ENCODE data around the gene PTPRQ. TPM values are rescaled to one million over a fixed set of nuclear protein-coding genes. Genes with fewer than 3 reads are reported as not detected.

Gene PTPRQ
- polyA plus RNA-seq, 4 donors, result not detected

DNA sequence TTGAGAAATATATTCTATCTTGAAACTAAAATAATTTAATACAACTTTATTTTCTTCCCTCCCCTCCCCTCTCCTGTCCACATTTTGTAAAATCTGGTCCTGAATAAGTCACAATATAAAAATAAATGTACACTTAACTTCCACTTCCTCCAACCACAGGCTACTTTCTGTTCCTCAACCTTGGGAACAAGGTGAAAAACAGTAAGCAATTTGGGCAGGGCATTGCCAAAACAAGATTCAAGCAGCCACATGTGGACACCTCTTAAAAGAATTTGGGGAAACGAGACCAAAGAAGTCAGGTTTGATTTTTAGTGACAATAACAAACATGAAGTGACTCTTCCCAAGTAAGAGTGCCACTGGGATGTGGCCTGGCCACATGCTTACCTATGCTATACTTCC, 115.7 kb downstream of the PTPRQ start:
- DNase-seq, result no peak
- FAIRE-seq, result no peak

DNA sequence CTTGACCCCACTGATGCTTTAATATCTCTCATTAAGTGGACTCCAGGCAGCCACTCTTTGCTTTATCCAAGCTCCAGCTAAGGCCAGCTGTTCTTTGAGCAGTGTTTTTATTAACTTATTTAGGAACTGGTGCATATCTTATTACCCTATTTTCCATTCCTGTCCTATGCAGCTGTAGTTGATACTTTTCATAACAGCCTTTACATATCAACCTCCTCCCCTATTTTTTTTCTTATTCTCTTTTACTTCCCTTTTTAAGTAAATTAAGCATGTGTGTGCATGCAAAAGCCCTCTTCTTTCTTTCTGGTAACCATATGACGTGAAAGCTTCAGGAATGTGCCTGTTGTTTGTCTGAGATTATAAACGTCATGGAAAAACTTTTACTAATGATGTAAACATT, 121.2 kb downstream of the PTPRQ start:
- no peak overlapping the region for H3K27ac ChIP-seq (ENCODE audit: low read depth in 1 of 3, low read length in 2 of 3)
- FAIRE-seq (no peak), DNase-seq (peak in 1 of 2 donors; percentile 2)
- H3K9me3 ChIP-seq (ENCODE audit: control insufficient read depth in 2 of 2, insufficient read depth in 1 of 2, low read depth in 1 of 2, low read length in 1 of 2), result no peaks in the 10 kb centered on the region
- H3K36me3 ChIP-seq (ENCODE audit: control insufficient read depth in 3 of 3, insufficient read depth in 2 of 3, low read depth in 1 of 3, low read length in 3 of 3), result no peaks in the 10 kb centered on the region
- H3K27me3 ChIP-seq (ENCODE audit: control insufficient read depth in 3 of 3, insufficient read depth in 3 of 3, low read length in 3 of 3), result no peaks in the 10 kb centered on the region
- H3K4me1 ChIP-seq (ENCODE audit: control insufficient read depth in 3 of 3, insufficient read depth in 2 of 3, low read depth in 1 of 3, low read length in 2 of 3), result no peaks in the 10 kb centered on the region
- no peak overlapping the region for H3K4me3 ChIP-seq (ENCODE audit: low read depth in 1 of 3, low read length in 3 of 3)
- WGBS, 3 donors, result 32 to 43% (median 34%) methylated on average over 2 of the region's 2 CpGs

More for the DNA sequence above, 115.7 kb downstream of the PTPRQ start:
- 46 to 58% (median 56%) methylated on average over 1 of the region's 1 CpG for WGBS, 3 donors
- H3K27me3 ChIP-seq (ENCODE audit: control insufficient read depth in 3 of 3, insufficient read depth in 3 of 3, low read length in 3 of 3), result no peaks in the 10 kb centered on the region
- H3K4me3 ChIP-seq (ENCODE audit: low read depth in 1 of 3, low read length in 3 of 3), result no peak overlapping the region
- no peaks in the 10 kb centered on the region for H3K36me3 ChIP-seq (ENCODE audit: control insufficient read depth in 3 of 3, insufficient read depth in 2 of 3, low read depth in 1 of 3, low read length in 3 of 3)
- H3K9me3 ChIP-seq (ENCODE audit: control insufficient read depth in 2 of 2, insufficient read depth in 1 of 2, low read depth in 1 of 2, low read length in 1 of 2), result no peaks in the 10 kb centered on the region
- H3K4me1 ChIP-seq (ENCODE audit: control insufficient read depth in 3 of 3, insufficient read depth in 2 of 3, low read depth in 1 of 3, low read length in 2 of 3), result no peaks in the 10 kb centered on the region
- no peak overlapping the region for H3K27ac ChIP-seq (ENCODE audit: low read depth in 1 of 3, low read length in 2 of 3)

DNA sequence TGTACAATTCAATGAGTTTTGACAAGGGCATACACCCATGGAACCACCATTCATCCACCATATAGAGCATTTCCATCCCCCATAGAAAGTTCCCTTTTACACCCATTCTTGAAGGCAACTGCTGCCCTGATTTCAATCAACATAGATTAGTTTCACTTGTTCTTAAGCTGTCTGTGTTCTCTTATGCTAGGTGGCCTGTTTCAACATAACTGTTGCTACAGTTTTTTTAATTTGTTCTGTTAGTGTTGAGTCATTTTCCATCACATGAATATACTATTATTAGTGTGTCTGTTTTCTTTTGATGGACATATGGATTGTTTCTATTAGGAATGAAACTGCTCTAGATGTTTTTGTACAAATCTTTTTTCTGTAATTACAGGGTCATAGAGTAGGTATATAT, 123.4 kb downstream of the PTPRQ start:
- no peaks in the 10 kb centered on the region for H3K9me3 ChIP-seq (ENCODE audit: control insufficient read depth in 2 of 2, insufficient read depth in 1 of 2, low read depth in 1 of 2, low read length in 1 of 2)
- H3K4me3 ChIP-seq (ENCODE audit: low read depth in 1 of 3, low read length in 3 of 3), result no peak overlapping the region
- no peaks in the 10 kb centered on the region for H3K4me1 ChIP-seq (ENCODE audit: control insufficient read depth in 3 of 3, insufficient read depth in 2 of 3, low read depth in 1 of 3, low read length in 2 of 3)
- DNase-seq, result no peak
- H3K27ac ChIP-seq (ENCODE audit: low read depth in 1 of 3, low read length in 2 of 3), result no peak overlapping the region
- H3K27me3 ChIP-seq (ENCODE audit: control insufficient read depth in 3 of 3, insufficient read depth in 3 of 3, low read length in 3 of 3), result no peaks in the 10 kb centered on the region
- H3K36me3 ChIP-seq (ENCODE audit: control insufficient read depth in 3 of 3, insufficient read depth in 2 of 3, low read depth in 1 of 3, low read length in 3 of 3), result no peaks in the 10 kb centered on the region
- no peak for FAIRE-seq

DNA sequence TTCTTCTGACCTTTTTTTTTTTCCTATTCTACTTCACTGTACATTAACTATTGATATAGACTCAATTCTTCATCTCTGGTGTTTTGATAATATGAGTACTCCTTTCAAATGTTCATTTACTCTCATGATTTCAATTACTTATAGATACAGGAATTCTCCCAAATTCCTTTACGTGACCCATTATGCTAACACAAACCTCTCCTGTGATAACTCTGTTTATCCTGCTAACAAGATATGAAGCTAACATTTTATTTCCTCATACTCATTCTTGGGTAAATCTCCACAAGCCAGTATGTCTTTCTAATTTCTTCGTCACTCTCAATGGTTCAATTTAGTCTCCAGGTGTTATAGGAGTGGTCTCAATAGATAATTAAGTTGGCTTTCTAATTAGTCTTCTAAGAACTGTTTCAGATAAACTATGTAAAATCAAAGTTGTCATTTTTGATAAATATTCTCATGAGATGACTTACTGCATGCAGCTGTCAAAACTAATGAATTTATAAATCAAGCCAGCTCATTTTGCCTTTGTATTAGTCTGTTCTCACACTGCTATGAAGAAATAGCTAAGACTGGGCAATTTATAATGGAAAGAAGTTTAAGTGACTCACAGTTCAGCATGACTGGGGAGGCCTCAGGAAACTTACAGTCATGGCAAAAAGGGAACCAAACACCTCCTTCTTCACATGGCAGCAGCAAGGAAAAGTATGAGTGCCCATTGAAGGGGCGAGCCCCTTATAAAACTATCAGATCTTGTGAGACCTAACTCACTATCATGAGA, 132.8 kb downstream of the PTPRQ start:
- FAIRE-seq, result no peak
- H3K27me3 ChIP-seq (ENCODE audit: control insufficient read depth in 3 of 3, insufficient read depth in 3 of 3, low read length in 3 of 3), result no peaks in the 10 kb centered on the region
- 48 to 75% (median 48%) methylated on average over 3 of the region's 3 CpGs for WGBS, 3 donors
- H3K9me3 ChIP-seq (ENCODE audit: control insufficient read depth in 2 of 2, insufficient read depth in 1 of 2, low read depth in 1 of 2, low read length in 1 of 2), result no peaks in the 10 kb centered on the region
- no peak overlapping the region for H3K27ac ChIP-seq (ENCODE audit: low read depth in 1 of 3, low read length in 2 of 3)
- DNase-seq, result no peak
- H3K36me3 ChIP-seq (ENCODE audit: control insufficient read depth in 3 of 3, insufficient read depth in 2 of 3, low read depth in 1 of 3, low read length in 3 of 3), result no peaks in the 10 kb centered on the region
- H3K4me3 ChIP-seq (ENCODE audit: low read depth in 1 of 3, low read length in 3 of 3), result no peak overlapping the region
- no peaks in the 10 kb centered on the region for H3K4me1 ChIP-seq (ENCODE audit: control insufficient read depth in 3 of 3, insufficient read depth in 2 of 3, low read depth in 1 of 3, low read length in 2 of 3)

DNA sequence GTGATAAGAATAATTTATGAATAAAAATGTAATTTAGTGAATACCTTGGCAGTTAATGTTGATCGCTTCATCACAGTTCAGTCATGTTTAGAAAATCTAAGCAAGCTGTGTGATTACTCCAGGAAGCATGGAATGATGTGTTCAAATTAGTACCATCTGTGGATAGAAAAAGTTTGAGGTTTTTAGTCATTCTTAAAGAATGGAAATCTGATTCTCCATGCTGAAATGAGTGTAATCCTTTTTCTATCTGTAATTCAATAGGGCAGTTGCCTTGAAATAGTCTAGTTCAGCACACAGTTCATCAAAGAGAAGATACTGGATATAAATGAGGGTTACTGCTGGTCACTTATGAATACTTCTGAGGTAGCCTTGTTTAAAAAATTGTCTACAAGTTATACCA, 136.2 kb downstream of the PTPRQ start:
- H3K4me3 ChIP-seq (ENCODE audit: low read depth in 1 of 3, low read length in 3 of 3), result no peak overlapping the region
- no peak for FAIRE-seq
- WGBS, 3 donors, result 82 to 92% (median 88%) methylated on average over 1 of the region's 1 CpG
- no peaks in the 10 kb centered on the region for H3K4me1 ChIP-seq (ENCODE audit: control insufficient read depth in 3 of 3, insufficient read depth in 2 of 3, low read depth in 1 of 3, low read length in 2 of 3)
- DNase-seq, result no peak
- no peaks in the 10 kb centered on the region for H3K36me3 ChIP-seq (ENCODE audit: control insufficient read depth in 3 of 3, insufficient read depth in 2 of 3, low read depth in 1 of 3, low read length in 3 of 3)
- no peaks in the 10 kb centered on the region for H3K27me3 ChIP-seq (ENCODE audit: control insufficient read depth in 3 of 3, insufficient read depth in 3 of 3, low read length in 3 of 3)
- H3K27ac ChIP-seq (ENCODE audit: low read depth in 1 of 3, low read length in 2 of 3), result no peak overlapping the region
- no peaks in the 10 kb centered on the region for H3K9me3 ChIP-seq (ENCODE audit: control insufficient read depth in 2 of 2, insufficient read depth in 1 of 2, low read depth in 1 of 2, low read length in 1 of 2)

DNA sequence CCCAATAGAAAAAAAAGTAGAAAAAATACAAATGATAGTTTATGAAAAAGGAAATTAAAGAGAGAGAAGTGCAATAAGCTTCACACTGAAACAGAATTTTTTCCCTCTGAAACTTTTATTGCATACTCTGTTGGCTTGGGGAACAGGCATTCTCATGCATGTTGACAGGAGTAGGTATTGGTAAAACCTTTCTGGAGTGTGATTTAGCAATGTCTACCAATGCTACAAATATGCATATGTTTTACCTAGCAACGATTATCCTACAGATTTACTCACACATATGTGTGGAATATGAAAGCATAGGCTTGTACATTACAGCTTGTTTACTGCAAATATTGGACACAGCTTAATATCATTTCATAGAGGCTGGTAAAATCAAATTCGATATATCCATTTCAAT, 137.7 kb downstream of the PTPRQ start:
- Histone ChIP-seq H3K9me3 (ENCODE audit: control insufficient read depth in 2 of 2, insufficient read depth in 1 of 2, low read depth in 1 of 2, low read length in 1 of 2) (no peaks in the 10 kb centered on the region), H3K4me1 (ENCODE audit: control insufficient read depth in 3 of 3, insufficient read depth in 2 of 3, low read depth in 1 of 3, low read length in 2 of 3) (no peaks in the 10 kb centered on the region), H3K4me3 (ENCODE audit: low read depth in 1 of 3, low read length in 3 of 3) (no peak overlapping the region), H3K27ac (ENCODE audit: low read depth in 1 of 3, low read length in 2 of 3) (no peak overlapping the region), H3K36me3 (ENCODE audit: control insufficient read depth in 3 of 3, insufficient read depth in 2 of 3, low read depth in 1 of 3, low read length in 3 of 3) (no peaks in the 10 kb centered on the region), H3K27me3 (ENCODE audit: control insufficient read depth in 3 of 3, insufficient read depth in 3 of 3, low read length in 3 of 3) (no peaks in the 10 kb centered on the region)
- FAIRE-seq, result no peak
- 41 to 74% (median 50%) methylated on average over 2 of the region's 2 CpGs for WGBS, 3 donors
- no peak for DNase-seq

DNA sequence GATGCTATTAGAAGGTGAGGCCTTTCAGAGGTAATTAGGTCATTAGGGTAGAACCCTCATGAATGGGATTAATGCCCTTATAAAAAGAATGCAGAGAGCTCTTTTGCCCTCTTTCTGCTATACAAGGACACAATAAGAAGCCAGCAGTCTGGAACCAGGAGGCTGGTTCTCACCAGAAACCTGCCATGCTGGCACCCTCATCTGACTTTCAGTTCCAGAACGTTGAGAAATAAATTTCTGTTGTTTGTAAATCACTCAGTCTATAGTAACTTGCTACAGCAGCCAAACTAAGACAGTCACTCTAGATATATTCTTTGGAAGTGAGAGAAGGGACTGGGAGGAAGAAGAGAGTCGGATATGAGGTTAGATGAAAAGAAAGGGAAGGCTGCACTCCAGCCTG, 138.4 kb downstream of the PTPRQ start:
- no peak for FAIRE-seq
- 47 to 65% (median 50%) methylated on average over 2 of the region's 2 CpGs for WGBS, 3 donors

DNA sequence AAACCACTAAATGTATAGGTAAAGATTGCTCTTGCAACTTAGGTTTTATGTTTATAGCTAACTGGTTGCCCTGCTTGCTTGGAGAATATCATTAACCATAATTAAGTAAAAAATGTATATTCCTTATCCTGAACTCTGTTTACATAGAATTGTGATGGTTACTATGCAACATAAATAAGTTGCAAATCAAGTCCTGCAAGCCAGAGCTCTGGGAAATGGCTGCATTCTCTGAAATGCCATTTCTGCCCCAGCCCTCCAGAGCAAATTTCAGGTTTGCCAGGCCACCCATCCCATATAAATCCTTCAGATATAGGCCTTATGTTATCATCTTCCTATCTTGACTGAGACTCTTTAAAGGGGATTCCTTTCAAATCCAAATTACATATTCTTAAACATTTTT, 145.0 kb downstream of the PTPRQ start:
- no peak for FAIRE-seq
- Histone ChIP-seq H3K27ac (ENCODE audit: low read depth in 1 of 3, low read length in 2 of 3) (no peak overlapping the region), H3K27me3 (ENCODE audit: control insufficient read depth in 3 of 3, insufficient read depth in 3 of 3, low read length in 3 of 3) (no peaks in the 10 kb centered on the region), H3K4me3 (ENCODE audit: low read depth in 1 of 3, low read length in 3 of 3) (no peak overlapping the region), H3K36me3 (ENCODE audit: control insufficient read depth in 3 of 3, insufficient read depth in 2 of 3, low read depth in 1 of 3, low read length in 3 of 3) (no peaks in the 10 kb centered on the region), H3K9me3 (ENCODE audit: control insufficient read depth in 2 of 2, insufficient read depth in 1 of 2, low read depth in 1 of 2, low read length in 1 of 2) (no peaks in the 10 kb centered on the region), H3K4me1 (ENCODE audit: control insufficient read depth in 3 of 3, insufficient read depth in 2 of 3, low read depth in 1 of 3, low read length in 2 of 3) (no peaks in the 10 kb centered on the region)
- DNase-seq, result no peak

More for the DNA sequence above, 138.4 kb downstream of the PTPRQ start:
- Histone ChIP-seq H3K9me3 (ENCODE audit: control insufficient read depth in 2 of 2, insufficient read depth in 1 of 2, low read depth in 1 of 2, low read length in 1 of 2) (no peaks in the 10 kb centered on the region), H3K36me3 (ENCODE audit: control insufficient read depth in 3 of 3, insufficient read depth in 2 of 3, low read depth in 1 of 3, low read length in 3 of 3) (no peaks in the 10 kb centered on the region), H3K4me1 (ENCODE audit: control insufficient read depth in 3 of 3, insufficient read depth in 2 of 3, low read depth in 1 of 3, low read length in 2 of 3) (no peaks in the 10 kb centered on the region), H3K27ac (ENCODE audit: low read depth in 1 of 3, low read length in 2 of 3) (no peak overlapping the region), H3K4me3 (ENCODE audit: low read depth in 1 of 3, low read length in 3 of 3) (no peak overlapping the region), H3K27me3 (ENCODE audit: control insufficient read depth in 3 of 3, insufficient read depth in 3 of 3, low read length in 3 of 3) (no peaks in the 10 kb centered on the region)
- DNase-seq, result no peak

DNA sequence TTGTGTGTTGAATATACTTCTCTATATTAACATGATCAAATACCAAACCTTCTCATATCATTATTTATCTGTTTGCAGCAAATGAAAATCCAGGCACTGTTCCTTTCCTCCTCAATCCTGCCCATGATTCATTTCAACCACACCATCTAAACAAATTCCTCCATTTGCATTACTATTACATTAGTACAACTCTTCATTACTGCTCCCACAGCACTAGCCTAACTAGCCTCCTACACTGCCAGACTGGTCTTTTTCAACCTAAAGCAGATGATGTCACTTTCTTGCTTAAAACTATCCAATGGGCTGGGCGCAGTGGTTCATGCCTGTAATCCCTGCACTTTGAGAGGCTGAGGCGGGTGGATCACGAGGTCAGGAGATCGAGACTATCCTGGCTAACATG, 146.1 kb downstream of the PTPRQ start:
- Histone ChIP-seq H3K9me3 (ENCODE audit: control insufficient read depth in 2 of 2, insufficient read depth in 1 of 2, low read depth in 1 of 2, low read length in 1 of 2) (no peaks in the 10 kb centered on the region), H3K27ac (ENCODE audit: low read depth in 1 of 3, low read length in 2 of 3) (no peak overlapping the region), H3K27me3 (ENCODE audit: control insufficient read depth in 3 of 3, insufficient read depth in 3 of 3, low read length in 3 of 3) (no peaks in the 10 kb centered on the region), H3K36me3 (ENCODE audit: control insufficient read depth in 3 of 3, insufficient read depth in 2 of 3, low read depth in 1 of 3, low read length in 3 of 3) (no peaks in the 10 kb centered on the region), H3K4me1 (ENCODE audit: control insufficient read depth in 3 of 3, insufficient read depth in 2 of 3, low read depth in 1 of 3, low read length in 2 of 3) (no peaks in the 10 kb centered on the region), H3K4me3 (ENCODE audit: low read depth in 1 of 3, low read length in 3 of 3) (no peak overlapping the region)
- no peak for FAIRE-seq
- no peak for DNase-seq
- 81 to 94% (median 88%) methylated on average over 4 of the region's 4 CpGs for WGBS, 3 donors

Measured in small intestine (tissue), 7 donors.